ENCODE results near the gene CCM2L. TPM values are rescaled to one million over a fixed set of nuclear protein-coding genes. Genes with fewer than 3 reads are reported as not detected.

CCM2L gene
- total and polyA plus RNA-seq, 2 of the 8 experiments (the other 6 are each of a cell fraction or from before 2014, with no cell fraction given): 5.5 to 15.8 TPM

DNA sequence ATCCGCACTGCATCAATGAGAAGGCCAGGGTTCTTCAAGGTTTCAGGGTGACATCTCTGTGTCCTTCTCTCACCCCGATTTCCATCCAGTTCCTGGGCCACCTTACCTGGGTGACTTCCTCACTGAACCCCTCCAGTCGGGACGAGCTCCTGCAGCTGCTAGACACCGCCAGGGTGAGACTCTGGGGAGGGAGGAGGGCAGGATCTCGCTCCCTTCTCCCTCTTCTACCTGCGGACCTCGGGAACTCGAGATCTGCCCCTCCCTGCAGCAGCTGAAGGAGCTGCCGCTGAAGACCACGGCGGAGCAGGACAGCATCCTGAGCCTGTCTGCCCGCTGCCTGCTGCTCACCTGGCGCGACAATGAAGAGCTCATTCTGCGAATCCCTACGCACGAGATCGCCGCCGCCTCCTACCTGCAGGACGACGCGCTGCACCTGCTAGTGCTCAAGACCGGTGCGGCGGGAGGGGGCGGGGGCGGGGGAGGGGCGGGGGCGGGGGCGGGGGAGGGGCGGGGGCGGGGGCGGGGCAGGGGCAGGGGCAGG, 7.5 kb downstream of the CCM2L start (continued):
- TF ChIP-seq JUN (IDR thresholded peaks at IDR 0.05; ENCODE audit: low read depth, low read length): no peak
- no peak for TF ChIP-seq ZNF274 (IDR thresholded peaks at IDR 0.05; ENCODE audit: borderline replicate concordance, extremely low read depth, low read length)
- no peak; a peak in 1 of 3 replicates for TF ChIP-seq POLR2A (IDR thresholded peaks at IDR 0.05; ENCODE audit: control extremely low read depth in 1 of 2, low read depth in 2 of 2, low read length in 2 of 2)
- TF ChIP-seq CBX5 (IDR thresholded peaks at IDR 0.05; ENCODE audit: low read depth, low read length): no peak
- TF ChIP-seq RFX5 (IDR thresholded peaks at IDR 0.05; ENCODE audit: borderline replicate concordance, low read depth, low read length): no peak
- TF ChIP-seq TCF12 (IDR thresholded peaks at IDR 0.05; ENCODE audit: low read depth, low read length): peak; percentile 82
- TF ChIP-seq RAD21 (IDR thresholded peaks at IDR 0.05 in 1 of 2, conservative IDR thresholded peaks at IDR 0.05 in 1 of 2; ENCODE audit: low read depth in 2 of 2, low read length in 2 of 2): peak; percentile 71 to 76
- no peak for TF ChIP-seq NRF1 (IDR thresholded peaks at IDR 0.05; ENCODE audit: low read depth, low read length)
- TF ChIP-seq, protein P1, sequence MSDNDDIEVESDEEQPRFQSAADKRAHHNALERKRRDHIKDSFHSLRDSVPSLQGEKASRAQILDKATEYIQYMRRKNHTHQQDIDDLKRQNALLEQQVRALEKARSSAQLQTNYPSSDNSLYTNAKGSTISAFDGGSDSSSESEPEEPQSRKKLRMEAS (IDR thresholded peaks at IDR 0.05): peak; percentile 92
- no peak for TF ChIP-seq CEBPB (IDR thresholded peaks at IDR 0.05; ENCODE audit: low read depth, low read length)
- peak; percentile 41 for TF ChIP-seq E2F6 (IDR thresholded peaks at IDR 0.05)
- no peak for TF ChIP-seq JUND (IDR thresholded peaks at IDR 0.05; ENCODE audit: low read length)
- TF ChIP-seq SIRT6 (IDR thresholded peaks at IDR 0.05; ENCODE audit: low read length): no peak
- no peak for TF ChIP-seq SP4 (IDR thresholded peaks at IDR 0.05; ENCODE audit: low read length)
